Measurements from ENCODE around the gene HAPLN3.

Gene HAPLN3

DNA sequence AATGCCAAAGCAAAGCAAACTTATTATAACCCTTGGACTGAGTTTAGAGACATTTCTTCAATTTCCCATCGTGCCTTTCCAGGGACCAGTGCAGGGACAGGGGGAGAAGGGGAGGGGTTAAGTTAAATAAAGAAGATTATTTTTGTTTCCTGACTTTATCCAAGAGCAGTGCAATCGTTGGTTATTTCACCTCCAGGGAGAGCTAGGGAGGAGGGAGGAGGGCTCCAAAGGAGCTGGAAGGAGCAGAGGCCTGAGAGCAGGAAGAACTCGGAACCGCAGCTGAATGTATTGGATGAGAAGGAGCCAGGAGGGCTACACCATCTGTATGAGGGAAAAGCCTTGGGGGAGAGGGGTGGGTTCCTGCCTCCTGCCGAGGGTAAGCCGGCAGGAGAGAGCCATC lies 20.7 kb downstream of the HAPLN3 start:
- Histone ChIP-seq H3K4me3 (ENCODE audit: extremely low read depth, insufficient read depth, low read length, poor library complexity, severe bottlenecking) (no peak overlapping the region), H3K27ac (ENCODE audit: low read depth, low read length, severe bottlenecking) (no peak overlapping the region), H3K4me1 (ENCODE audit: control insufficient read depth, insufficient read depth, low read length, poor library complexity, severe bottlenecking) (no peaks in the 10 kb centered on the region), H3K9me3 (ENCODE audit: control insufficient read depth, low read length) (no peaks in the 10 kb centered on the region), H3K36me3 (ENCODE audit: control insufficient read depth, insufficient read depth, low read length) (no peaks in the 10 kb centered on the region)
- WGBS, 2 experiments (ENCODE audit: insufficient coverage in 2 of 2): 57 to 68% methylated on average over 4 of the region's 6 CpGs

DNA sequence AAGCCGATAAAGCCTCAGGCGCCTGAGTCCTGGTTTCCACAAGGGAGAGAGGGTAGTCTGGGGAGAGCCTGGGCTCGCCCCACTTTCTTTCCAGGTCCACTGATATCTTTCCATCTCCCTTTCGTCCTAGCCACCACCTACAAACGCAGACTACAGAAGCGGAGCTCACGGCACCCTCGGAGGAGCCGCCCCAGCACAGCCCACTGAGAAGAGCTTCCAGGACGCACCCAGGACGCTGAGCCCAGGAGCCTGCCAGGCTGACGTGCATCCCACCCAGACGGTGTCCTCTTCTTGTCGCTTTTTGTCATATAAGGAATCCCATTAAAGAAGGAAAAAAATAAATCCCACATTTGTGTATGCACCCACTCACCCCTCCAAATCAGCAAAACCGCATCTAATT lies 21.1 kb downstream of the HAPLN3 start:
- WGBS, 2 experiments (ENCODE audit: insufficient coverage in 2 of 2): 93 to 94% methylated on average over 7 to 11 of the region's 15 CpGs

DNA sequence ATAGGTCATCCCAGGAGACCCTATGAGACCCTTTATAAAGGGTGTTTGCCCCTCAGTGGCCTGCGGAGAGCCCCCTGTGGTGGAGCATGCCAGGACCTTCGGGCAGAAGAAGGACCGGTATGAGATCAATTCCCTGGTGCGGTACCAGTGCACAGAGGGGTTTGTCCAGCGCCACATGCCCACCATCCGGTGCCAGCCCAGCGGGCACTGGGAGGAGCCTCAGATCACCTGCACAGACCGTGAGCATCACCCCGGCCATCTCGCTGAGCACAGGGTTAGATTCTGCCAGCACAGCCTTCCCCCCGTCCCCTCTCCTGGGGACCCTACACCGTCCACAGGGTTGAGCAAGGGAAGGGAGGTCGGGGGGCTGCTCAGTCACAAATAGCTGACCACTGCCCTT lies 21.6 kb downstream of the HAPLN3 start:
- no peaks in the 10 kb centered on the region for H3K36me3 ChIP-seq (ENCODE audit: control insufficient read depth, insufficient read depth, low read length)
- no peaks in the 10 kb centered on the region for H3K9me3 ChIP-seq (ENCODE audit: control insufficient read depth, low read length)
- no peak overlapping the region for H3K27ac ChIP-seq (ENCODE audit: low read depth, low read length, severe bottlenecking)
- no peaks in the 10 kb centered on the region for H3K4me1 ChIP-seq (ENCODE audit: control insufficient read depth, insufficient read depth, low read length, poor library complexity, severe bottlenecking)
- 91 to 92% methylated on average over 7 to 10 of the region's 13 CpGs for WGBS, 2 experiments (ENCODE audit: insufficient coverage in 2 of 2)
- no peak overlapping the region for H3K4me3 ChIP-seq (ENCODE audit: extremely low read depth, insufficient read depth, low read length, poor library complexity, severe bottlenecking)

More for the DNA sequence above, 21.1 kb downstream of the HAPLN3 start:
- Histone ChIP-seq H3K27ac (ENCODE audit: low read depth, low read length, severe bottlenecking) (no peak overlapping the region), H3K4me1 (ENCODE audit: control insufficient read depth, insufficient read depth, low read length, poor library complexity, severe bottlenecking) (no peaks in the 10 kb centered on the region), H3K4me3 (ENCODE audit: extremely low read depth, insufficient read depth, low read length, poor library complexity, severe bottlenecking) (no peak overlapping the region), H3K9me3 (ENCODE audit: control insufficient read depth, low read length) (no peaks in the 10 kb centered on the region), H3K36me3 (ENCODE audit: control insufficient read depth, insufficient read depth, low read length) (no peaks in the 10 kb centered on the region)

DNA sequence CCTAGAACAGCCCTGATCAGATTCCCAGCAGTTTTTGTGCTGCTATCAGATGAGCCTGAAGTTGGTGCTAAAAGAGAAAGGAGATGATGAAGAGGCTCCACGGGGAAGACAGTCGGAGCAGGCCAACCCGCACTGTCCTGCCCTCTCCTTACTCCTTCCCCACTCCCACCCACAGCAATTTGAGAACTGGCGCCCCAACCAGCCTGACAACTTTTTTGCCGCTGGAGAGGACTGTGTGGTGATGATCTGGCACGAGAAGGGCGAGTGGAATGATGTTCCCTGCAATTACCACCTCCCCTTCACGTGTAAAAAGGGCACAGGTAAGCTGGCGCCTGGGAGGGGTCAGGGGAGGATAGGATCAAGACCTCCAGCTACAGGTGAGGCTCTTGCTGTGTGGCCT lies 22.6 kb downstream of the HAPLN3 start:
- Histone ChIP-seq H3K4me1 (ENCODE audit: control insufficient read depth, insufficient read depth, low read length, poor library complexity, severe bottlenecking) (no peaks in the 10 kb centered on the region), H3K9me3 (ENCODE audit: control insufficient read depth, low read length) (no peaks in the 10 kb centered on the region), H3K36me3 (ENCODE audit: control insufficient read depth, insufficient read depth, low read length) (no peaks in the 10 kb centered on the region), H3K4me3 (ENCODE audit: extremely low read depth, insufficient read depth, low read length, poor library complexity, severe bottlenecking) (no peak overlapping the region), H3K27ac (ENCODE audit: low read depth, low read length, severe bottlenecking) (no peak overlapping the region)
- WGBS, 2 experiments (ENCODE audit: insufficient coverage in 2 of 2): 100% methylated on average over 2 of the region's 9 CpGs; no CpG with 5 or more reads in 1 of the 2 experiments

DNA sequence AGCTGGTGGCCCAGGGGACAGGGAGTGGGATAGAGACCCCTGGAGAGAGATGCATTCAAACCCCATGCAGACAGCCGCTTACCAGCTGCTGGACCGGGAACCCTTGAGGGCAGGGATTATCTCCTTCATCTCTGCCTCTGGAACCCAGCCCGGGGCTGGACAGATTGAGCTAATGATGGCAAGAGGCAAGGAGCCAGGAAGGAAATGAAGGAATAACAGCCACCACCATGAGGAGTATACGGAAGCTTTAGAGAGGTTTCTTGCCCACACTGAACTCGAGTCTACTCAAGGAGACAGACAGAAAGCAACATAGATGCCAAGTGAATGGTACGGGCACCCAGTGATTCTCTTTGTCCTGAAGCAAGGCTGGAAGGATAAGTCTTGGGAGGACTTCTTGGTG lies 23.2 kb downstream of the HAPLN3 start:
- Histone ChIP-seq H3K27ac (ENCODE audit: low read depth, low read length, severe bottlenecking) (no peak overlapping the region), H3K4me1 (ENCODE audit: control insufficient read depth, insufficient read depth, low read length, poor library complexity, severe bottlenecking) (no peaks in the 10 kb centered on the region), H3K9me3 (ENCODE audit: control insufficient read depth, low read length) (no peaks in the 10 kb centered on the region), H3K36me3 (ENCODE audit: control insufficient read depth, insufficient read depth, low read length) (no peaks in the 10 kb centered on the region), H3K4me3 (ENCODE audit: extremely low read depth, insufficient read depth, low read length, poor library complexity, severe bottlenecking) (no peak overlapping the region)
- 85 to 90% methylated on average over 5 to 6 of the region's 6 CpGs for WGBS, 2 experiments (ENCODE audit: insufficient coverage in 2 of 2)

DNA sequence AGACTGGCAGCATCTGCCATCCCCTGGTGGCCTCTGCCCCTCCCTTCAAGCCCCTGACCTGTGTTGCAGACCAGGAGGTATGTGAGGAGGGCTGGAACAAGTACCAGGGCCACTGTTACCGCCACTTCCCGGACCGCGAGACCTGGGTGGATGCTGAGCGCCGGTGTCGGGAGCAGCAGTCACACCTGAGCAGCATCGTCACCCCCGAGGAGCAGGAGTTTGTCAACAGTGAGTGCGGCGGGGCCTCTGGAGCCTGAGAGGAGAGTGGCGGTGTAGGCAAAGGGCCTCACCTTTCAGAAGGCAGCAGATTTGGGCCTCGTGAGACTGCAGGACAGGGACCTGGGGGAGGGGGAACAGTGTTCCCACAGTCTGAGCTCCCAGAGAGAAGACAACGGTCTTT lies 24.0 kb downstream of the HAPLN3 start:
- WGBS, 2 experiments (ENCODE audit: insufficient coverage in 2 of 2): 92 to 93% methylated on average over 14 of the region's 14 CpGs
- H3K4me1 ChIP-seq (ENCODE audit: control insufficient read depth, insufficient read depth, low read length, poor library complexity, severe bottlenecking): no peaks in the 10 kb centered on the region

DNA sequence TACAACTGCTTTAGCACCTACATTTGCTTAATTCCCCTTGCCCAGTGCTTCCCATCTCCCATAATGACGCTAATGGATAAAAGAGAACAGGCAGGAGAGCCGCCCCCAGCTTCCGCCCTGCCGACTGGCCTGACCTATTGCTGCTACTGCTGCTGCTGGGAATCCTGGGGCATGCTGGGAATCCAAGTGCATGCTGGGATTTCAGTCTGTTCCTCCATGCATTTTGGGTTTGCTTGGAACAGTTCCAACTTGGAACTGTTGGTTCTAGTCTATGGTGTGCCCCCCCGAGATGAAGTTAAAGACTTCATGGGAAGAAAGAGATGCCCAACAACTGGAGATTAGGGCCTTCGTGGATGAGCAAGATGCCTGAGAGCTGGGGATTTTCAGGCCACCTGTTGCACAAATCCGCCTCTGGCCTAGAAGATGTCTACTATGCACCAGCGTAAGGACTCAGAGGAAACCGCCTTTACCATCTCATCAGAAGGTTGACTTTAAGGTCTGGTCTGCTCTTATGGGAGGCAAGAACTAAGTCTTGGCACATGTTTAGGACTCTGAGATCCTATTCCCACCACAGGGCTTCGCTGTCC lies 29.0 kb downstream of the HAPLN3 start:
- Histone ChIP-seq H3K27ac (ENCODE audit: low read depth, low read length, severe bottlenecking) (no peak overlapping the region), H3K9me3 (ENCODE audit: control insufficient read depth, low read length) (no peaks in the 10 kb centered on the region), H3K4me3 (ENCODE audit: extremely low read depth, insufficient read depth, low read length, poor library complexity, severe bottlenecking) (no peak overlapping the region), H3K36me3 (ENCODE audit: control insufficient read depth, insufficient read depth, low read length) (no peaks in the 10 kb centered on the region), H3K4me1 (ENCODE audit: control insufficient read depth, insufficient read depth, low read length, poor library complexity, severe bottlenecking) (no peaks in the 10 kb centered on the region)
- 93 to 94% methylated on average over 9 of the region's 10 CpGs for WGBS, 2 experiments (ENCODE audit: insufficient coverage in 2 of 2)

More for the DNA sequence above, 24.0 kb downstream of the HAPLN3 start:
- Histone ChIP-seq H3K9me3 (ENCODE audit: control insufficient read depth, low read length) (no peaks in the 10 kb centered on the region), H3K4me3 (ENCODE audit: extremely low read depth, insufficient read depth, low read length, poor library complexity, severe bottlenecking) (no peak overlapping the region), H3K36me3 (ENCODE audit: control insufficient read depth, insufficient read depth, low read length) (no peaks in the 10 kb centered on the region), H3K27ac (ENCODE audit: low read depth, low read length, severe bottlenecking) (no peak overlapping the region)

DNA sequence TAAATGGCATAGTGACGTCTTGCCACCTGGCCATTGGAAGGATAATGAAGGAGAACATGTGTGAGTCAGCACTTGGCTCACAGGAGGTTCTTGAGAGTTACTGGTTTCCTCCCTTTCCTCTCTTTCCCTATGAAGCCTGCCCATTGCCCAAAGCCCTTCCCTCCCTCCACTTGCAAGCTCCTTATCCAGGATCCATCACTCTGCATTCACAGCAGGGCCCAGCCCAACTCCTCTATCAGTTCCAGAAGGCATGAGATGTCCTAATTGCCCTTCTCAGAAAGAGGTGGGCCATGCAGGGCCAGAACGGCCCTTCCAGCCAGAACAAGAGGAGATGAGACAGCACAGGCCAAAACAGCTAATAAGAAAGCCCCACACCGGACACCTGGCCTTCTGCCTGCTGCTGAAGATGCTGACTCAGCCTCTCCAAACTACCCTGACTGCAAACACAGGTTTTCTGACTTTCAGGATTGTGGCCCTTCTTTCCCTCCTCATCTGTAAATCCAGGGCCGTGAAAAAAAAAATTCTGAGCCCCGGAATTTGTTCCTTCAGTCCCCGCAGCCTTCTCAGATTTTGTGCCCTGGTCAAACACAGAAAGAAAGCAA lies 29.7 kb downstream of the HAPLN3 start:
- no peaks in the 10 kb centered on the region for H3K9me3 ChIP-seq (ENCODE audit: control insufficient read depth, low read length)
- H3K4me1 ChIP-seq (ENCODE audit: control insufficient read depth, insufficient read depth, low read length, poor library complexity, severe bottlenecking): no peaks in the 10 kb centered on the region
- no peak overlapping the region for H3K4me3 ChIP-seq (ENCODE audit: extremely low read depth, insufficient read depth, low read length, poor library complexity, severe bottlenecking)
- WGBS, 2 experiments (ENCODE audit: insufficient coverage in 2 of 2): 87 to 93% methylated on average over 4 to 5 of the region's 6 CpGs
- H3K27ac ChIP-seq (ENCODE audit: low read depth, low read length, severe bottlenecking): no peak overlapping the region
- no peaks in the 10 kb centered on the region for H3K36me3 ChIP-seq (ENCODE audit: control insufficient read depth, insufficient read depth, low read length)

DNA sequence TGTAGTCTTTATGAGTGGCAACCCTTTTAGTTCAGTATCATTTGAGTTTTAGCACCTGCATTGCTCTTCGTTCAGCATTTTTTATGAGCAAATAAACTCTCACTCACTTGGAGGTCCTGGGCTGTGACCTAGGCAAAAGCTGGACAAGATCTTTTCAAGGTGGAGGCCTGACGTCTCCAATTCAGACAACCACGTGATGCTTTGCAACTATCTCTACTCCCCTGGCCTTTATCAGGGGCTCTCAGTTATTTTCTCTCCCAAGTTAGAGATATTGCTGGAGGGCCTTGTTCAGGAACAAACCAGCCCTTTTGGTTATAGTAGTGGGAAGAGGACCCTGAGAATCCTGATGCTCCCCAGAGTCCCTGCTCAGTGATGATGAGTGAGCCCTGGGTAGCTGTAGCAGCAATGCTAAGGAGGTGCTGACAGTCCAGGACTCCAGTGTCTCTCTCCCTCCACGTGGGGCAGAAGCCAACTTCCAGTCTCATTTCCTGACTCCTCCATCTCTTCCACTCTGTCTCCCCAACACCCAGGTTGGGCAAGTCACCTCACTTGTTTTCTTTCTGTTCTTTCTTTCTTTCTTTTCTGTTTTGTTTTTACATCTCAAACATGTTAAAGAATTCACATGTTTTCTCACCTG lies 30.4 kb downstream of the HAPLN3 start:
- no peak overlapping the region for H3K4me3 ChIP-seq (ENCODE audit: extremely low read depth, insufficient read depth, low read length, poor library complexity, severe bottlenecking)
- whole genome bisulfite sequencing, 2 experiments (ENCODE audit: insufficient coverage in 2 of 2): 89 to 92% methylated on average over 2 to 4 of the region's 4 CpGs
- H3K27ac ChIP-seq (ENCODE audit: low read depth, low read length, severe bottlenecking): no peak overlapping the region
- H3K9me3 ChIP-seq (ENCODE audit: control insufficient read depth, low read length): no peaks in the 10 kb centered on the region
- no peaks in the 10 kb centered on the region for H3K4me1 ChIP-seq (ENCODE audit: control insufficient read depth, insufficient read depth, low read length, poor library complexity, severe bottlenecking)
- H3K36me3 ChIP-seq (ENCODE audit: control insufficient read depth, insufficient read depth, low read length): no peaks in the 10 kb centered on the region

DNA sequence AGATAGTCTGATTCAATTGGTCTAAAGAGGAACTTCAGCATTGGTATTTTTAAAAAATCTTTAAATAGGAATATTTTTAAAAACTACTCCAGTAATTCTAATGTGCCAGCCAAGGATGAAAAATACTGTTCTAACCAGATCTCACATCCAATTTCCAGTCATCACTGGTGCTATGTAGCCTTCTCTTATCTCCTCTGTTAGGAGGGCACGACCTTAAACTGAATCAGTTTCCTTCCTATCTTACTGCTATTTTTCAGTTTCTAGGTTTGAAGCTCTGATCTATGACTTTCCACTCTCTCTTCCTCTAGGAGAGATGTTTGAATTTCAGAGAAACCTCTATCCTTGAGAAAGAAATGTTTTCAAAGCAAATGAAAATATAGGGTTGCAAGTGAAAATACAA lies 31.9 kb downstream of the HAPLN3 start:
- H3K36me3 ChIP-seq (ENCODE audit: control insufficient read depth, insufficient read depth, low read length): no peaks in the 10 kb centered on the region
- H3K4me1 ChIP-seq (ENCODE audit: control insufficient read depth, insufficient read depth, low read length, poor library complexity, severe bottlenecking): no peaks in the 10 kb centered on the region
- no peak overlapping the region for H3K4me3 ChIP-seq (ENCODE audit: extremely low read depth, insufficient read depth, low read length, poor library complexity, severe bottlenecking)
- H3K9me3 ChIP-seq (ENCODE audit: control insufficient read depth, low read length): no peaks in the 10 kb centered on the region
- WGBS, 2 experiments (ENCODE audit: insufficient coverage in 2 of 2): 80% methylated on average over 1 of the region's 1 CpG; no CpG with 5 or more reads in 1 of the 2 experiments
- H3K27ac ChIP-seq (ENCODE audit: low read depth, low read length, severe bottlenecking): no peak overlapping the region

DNA sequence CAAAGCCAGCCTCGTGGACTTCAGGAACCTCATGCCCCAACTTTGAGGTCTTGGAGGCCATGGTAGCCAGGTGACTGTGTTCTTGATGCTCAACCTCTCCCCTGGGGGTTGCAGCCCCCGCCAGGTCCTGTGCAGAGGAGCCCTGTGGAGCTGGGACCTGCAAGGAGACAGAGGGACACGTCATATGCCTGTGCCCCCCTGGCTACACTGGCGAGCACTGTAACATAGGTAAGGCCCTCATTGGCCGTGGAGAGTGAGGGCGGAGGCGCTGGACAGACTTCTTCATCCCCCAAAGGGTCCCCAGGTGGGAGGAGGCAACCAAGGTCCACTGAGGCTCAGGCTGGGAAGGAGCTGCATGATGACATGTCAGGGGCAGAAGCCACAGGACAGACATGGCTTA lies 35.1 kb downstream of the HAPLN3 start:
- Histone ChIP-seq H3K27ac (ENCODE audit: low read depth, low read length, severe bottlenecking) (no peak overlapping the region), H3K36me3 (ENCODE audit: control insufficient read depth, insufficient read depth, low read length) (no peaks in the 10 kb centered on the region), H3K9me3 (ENCODE audit: control insufficient read depth, low read length) (no peaks in the 10 kb centered on the region), H3K4me1 (ENCODE audit: control insufficient read depth, insufficient read depth, low read length, poor library complexity, severe bottlenecking) (no peaks in the 10 kb centered on the region), H3K4me3 (ENCODE audit: extremely low read depth, insufficient read depth, low read length, poor library complexity, severe bottlenecking) (no peak overlapping the region)
- WGBS, 2 experiments (ENCODE audit: insufficient coverage in 2 of 2): 79 to 84% methylated on average over 5 to 6 of the region's 7 CpGs
